GM12878 (cell line): ENCODE results near the gene ARHGEF1. TPM values are rescaled to one million over a fixed set of nuclear protein-coding genes. Genes with fewer than 3 reads are reported as not detected.

Source experiments
- ATAC-seq: fragments of 200-7000 bp; cut with Tn5 transposase; 3 replicates; pipeline ENCODE4 v1.9.1; 2020; ENCODE audit warnings: mild to moderate bottlenecking, moderate library complexity
- BruUV-seq: library from RNA; stranded (reverse); fragments of 400-500 nt; replicated peaks from 2 replicates; lab custom pipeline; 2021; lab: Mats Ljungman, UMichigan
- CTCF ChIA-PET: fragments of 300-600 bp; sonication (Branson Sonifier 250); formaldehyde crosslinking; extraction: SDS; loops from one replicate; lab custom pipeline; 2021; ENCODE audit warnings: inconsistent platforms; lab: Yijun Ruan, JAX
- POLR2A ChIA-PET: fragments of 350-600 bp; formaldehyde crosslinking; extraction: SDS; loops from one replicate; lab custom pipeline; 2021; ENCODE audit warnings: inconsistent platforms; lab: Charles Lee
- RAD21 ChIA-PET: fragments of 300-600 bp; sonication (Branson Sonifier 250); formaldehyde crosslinking; loops from one replicate; lab custom pipeline; 2023; ENCODE audit warnings: antibody characterized with exemption; ENCODE audit not compliant: unreplicated experiment; lab: Charles Lee
- SMC1A ChIA-PET: fragments of 300-600 bp; sonication (Branson Sonifier 250); formaldehyde crosslinking; loops from one replicate; lab custom pipeline; 2023; ENCODE audit not compliant: unreplicated experiment, uncharacterized antibody; lab: Charles Lee
- DNase-seq: peaks from one replicate; pipeline ENCODE4 v3.0.0-alpha.2; 2011; ENCODE audit warnings: low read depth, low spot score
- FAIRE-seq: peaks from 3 replicates; lab custom pipeline; 2011; peaks lifted over from hg19 to GRCh38; lab: Jason Lieb, UNC
- H2AFZ ChIP-seq: 2 replicates; pipeline ENCODE4 v1.6.0; 2011; ENCODE audit warnings: low read depth, low read length, control low read depth; ENCODE audit not compliant: control insufficient read depth
- H3K27ac ChIP-seq: 2 replicates; pipeline ENCODE4 v1.5.1; 2011; ENCODE audit warnings: control low read depth; ENCODE audit not compliant: control insufficient read depth, insufficient read depth
- H3K27me3 ChIP-seq, 2 experiments: replicated peaks in 1 of 2; 2 replicates each; pipeline versions ENCODE4 v1.6.0 to v1.6.1; 2011; ENCODE audit warnings: low read length in 1 of 2; ENCODE audit not compliant: control insufficient read depth in 2 of 2, insufficient read depth in 2 of 2
- H3K36me3 ChIP-seq, 2 experiments: 2 replicates each; pipeline ENCODE4 v1.5.1; 2011; ENCODE audit warnings: low read length in 1 of 2; ENCODE audit not compliant: control insufficient read depth in 2 of 2, insufficient read depth in 2 of 2
- H3K4me1 ChIP-seq: 2 replicates; pipeline ENCODE4 v1.6.1; 2011; ENCODE audit warnings: mild to moderate bottlenecking, low read length, moderate library complexity, mixed read lengths; ENCODE audit not compliant: control insufficient read depth, insufficient read depth
- H3K4me2 ChIP-seq: 2 replicates; pipeline ENCODE4 v1.6.0; 2011; ENCODE audit warnings: control low read depth; ENCODE audit not compliant: control insufficient read depth, insufficient read depth
- H3K4me3 ChIP-seq: fragments of 200-600 bp; sonication (generic); 2 replicates; pipeline ENCODE4 v1.5.1; 2016
- H3K79me2 ChIP-seq: 2 replicates; pipeline ENCODE4 v1.6.0; 2011; ENCODE audit warnings: low read length; ENCODE audit not compliant: control insufficient read depth, insufficient read depth
- H3K9ac ChIP-seq: 2 replicates; pipeline ENCODE4 v1.8.0; 2011; ENCODE audit warnings: low read length, control low read depth, mixed read lengths; ENCODE audit not compliant: control insufficient read depth, insufficient read depth
- H3K9me3 ChIP-seq: replicated peaks from 3 replicates; pipeline ENCODE4 v1.5.1; 2011; ENCODE audit warnings: mild to moderate bottlenecking, low read length; ENCODE audit not compliant: control insufficient read depth, insufficient read depth
- H4K20me1 ChIP-seq: 2 replicates; pipeline ENCODE4 v1.6.0; 2011; ENCODE audit not compliant: control insufficient read depth, insufficient read depth
- ATF7 ChIP-seq: fragments of 450-650 bp; IDR thresholded peaks from 2 replicates; pipeline ENCODE4 v1.6.1; 2016; ENCODE audit warnings: low read depth, mild to moderate bottlenecking
- CBX5 ChIP-seq: sonication (generic); IDR thresholded peaks from 2 replicates; pipeline ENCODE4 v1.6.1; 2016; ENCODE audit warnings: low read depth, moderate library complexity, mild to moderate bottlenecking, inconsistent platforms
- EED ChIP-seq: sonication (generic); IDR thresholded peaks from 2 replicates; pipeline ENCODE4 v1.6.1; 2016; ENCODE audit warnings: antibody characterized with exemption, low read depth
- HCFC1 ChIP-seq: fragments of 150-350 bp; IDR thresholded peaks from 2 replicates; pipeline ENCODE4 v1.6.1; 2014; ENCODE audit warnings: low read length
- KLF5 ChIP-seq: fragments of 450-650 bp; IDR thresholded peaks from 2 replicates; pipeline ENCODE4 v1.6.1; 2014; ENCODE audit warnings: mild to moderate bottlenecking; ENCODE audit not compliant: partially characterized antibody
- MYC ChIP-seq: IDR thresholded peaks from 2 replicates; pipeline ENCODE4 v1.6.1; 2011; ENCODE audit warnings: mild to moderate bottlenecking, low read length, moderate library complexity, inconsistent platforms; ENCODE audit not compliant: insufficient read depth, insufficient replicate concordance, insufficient read length, severe bottlenecking
- NFIC ChIP-seq: IDR thresholded peaks from 2 replicates; pipeline ENCODE4 v1.6.1; 2012; ENCODE audit warnings: low read depth, mild to moderate bottlenecking, inconsistent platforms, low read length, moderate library complexity
- POLR2AphosphoS2 ChIP-seq: IDR thresholded peaks from 2 replicates; pipeline ENCODE4 v1.6.1; 2011; ENCODE audit warnings: low read depth, mild to moderate bottlenecking, low read length, improper control_type of control experiment, moderate library complexity
- SMAD5 ChIP-seq: IDR thresholded peaks from 2 replicates; pipeline ENCODE4 v1.6.1; 2016; ENCODE audit warnings: antibody characterized with exemption, low read depth
- SREBF2 ChIP-seq: IDR thresholded peaks from 2 replicates; pipeline ENCODE4 v1.6.1; 2012; ENCODE audit warnings: mild to moderate bottlenecking, low read length
- TAF1 ChIP-seq: IDR thresholded peaks from 2 replicates; pipeline ENCODE4 v1.6.1; 2011; ENCODE audit warnings: mild to moderate bottlenecking, low read depth, low read length, borderline replicate concordance
- YY1 ChIP-seq: IDR thresholded peaks from 2 replicates; pipeline ENCODE4 v1.6.1; 2011; ENCODE audit warnings: low read depth, mild to moderate bottlenecking, low read length
- ZBED1 ChIP-seq: IDR thresholded peaks from 2 replicates; pipeline ENCODE4 v1.6.1; 2016; ENCODE audit warnings: borderline replicate concordance
- ZNF274 ChIP-seq: IDR thresholded peaks from one replicate; pipeline ENCODE4 v1.8.0; 2011; ENCODE audit not compliant: insufficient read length, insufficient read depth
- ZNF622 ChIP-seq: fragments of 450-650 bp; IDR thresholded peaks from 2 replicates; pipeline ENCODE4 v1.6.1; 2017; ENCODE audit warnings: mild to moderate bottlenecking, inconsistent platforms
- WGBS: methylation state at CpG from one replicate; pipeline ENCODE4 v1.1.6; 2016; ENCODE audit warnings: low lambda C conversion rate; ENCODE audit not compliant: insufficient replicate concordance, insufficient coverage; ENCODE audit errors: missing lambda C conversion rate; 5-methylcytosine and 5-hydroxymethylcytosine counted together
- in situ Hi-C: fragments of 300-500 bp; cut with MboI; formaldehyde crosslinking; loops from 9 replicates; pipeline ENCODE4 v1.14.3; 2018; ENCODE audit warnings: mixed read lengths
- intact Hi-C: fragments of 100-400 bp; cut with micrococcal nuclease; formaldehyde crosslinking; loops from one replicate; pipeline ENCODE4 v1.14.2; 2022; ENCODE audit not compliant: unreplicated experiment
- polyA plus RNA-seq, 11 experiments: library from polyadenylated mRNA; depleted of rRNA in 4 of 11; unstranded in 6 of 11; stranded (reverse) in 5 of 11; fragments of >200 nt; fragmentation: Nextera tagmentation in 4 of 11; fragmentation: Illumina TruSeq in 1 of 11; extraction: Ambion mirVana in 4 of 11; extraction: Trizol in 1 of 11; gene quantifications; 1 replicate in 1 of 11; 2 replicates in 10 of 11; pipeline versions ENCODE4 v1.2.1 to v1.2.3, GENCODE V29; 2011 to 2016; ENCODE audit warnings: inconsistent platforms in 2 of 11, missing spikeins in 2 of 11, low read depth in 1 of 11
- total RNA-seq, 4 experiments: library from RNA; depleted of rRNA in 3 of 4; stranded (reverse); fragments of >200 nt in 3 of 4; fragmentation: Illumina TruSeq in 1 of 4; extraction: Trizol in 1 of 4; gene quantifications; 2 replicates each; pipeline versions ENCODE4 v1.2.1 to v1.2.3, GENCODE V29; 2013 to 2021
- TF ChIP-seq, protein P1 (sequence below): fragments of 450-650 bp; IDR thresholded peaks from 2 replicates; pipeline ENCODE4 v1.6.1; 2018; ENCODE audit warnings: mild to moderate bottlenecking, low read depth, moderate library complexity; ENCODE audit not compliant: partially characterized antibody
- TF ChIP-seq, protein P2 (sequence below): IDR thresholded peaks from 2 replicates; pipeline ENCODE4 v1.6.1; 2011; ENCODE audit warnings: low read depth, mild to moderate bottlenecking, low read length, moderate library complexity, borderline replicate concordance; ENCODE audit errors: extremely low read depth

The ARHGEF1 gene
- total and polyA plus RNA-seq, 10 of the 15 experiments (the other 5 are each of a cell fraction or from before 2014, with no cell fraction given): 1.2 to 207 (median 53.9) TPM

DNA sequence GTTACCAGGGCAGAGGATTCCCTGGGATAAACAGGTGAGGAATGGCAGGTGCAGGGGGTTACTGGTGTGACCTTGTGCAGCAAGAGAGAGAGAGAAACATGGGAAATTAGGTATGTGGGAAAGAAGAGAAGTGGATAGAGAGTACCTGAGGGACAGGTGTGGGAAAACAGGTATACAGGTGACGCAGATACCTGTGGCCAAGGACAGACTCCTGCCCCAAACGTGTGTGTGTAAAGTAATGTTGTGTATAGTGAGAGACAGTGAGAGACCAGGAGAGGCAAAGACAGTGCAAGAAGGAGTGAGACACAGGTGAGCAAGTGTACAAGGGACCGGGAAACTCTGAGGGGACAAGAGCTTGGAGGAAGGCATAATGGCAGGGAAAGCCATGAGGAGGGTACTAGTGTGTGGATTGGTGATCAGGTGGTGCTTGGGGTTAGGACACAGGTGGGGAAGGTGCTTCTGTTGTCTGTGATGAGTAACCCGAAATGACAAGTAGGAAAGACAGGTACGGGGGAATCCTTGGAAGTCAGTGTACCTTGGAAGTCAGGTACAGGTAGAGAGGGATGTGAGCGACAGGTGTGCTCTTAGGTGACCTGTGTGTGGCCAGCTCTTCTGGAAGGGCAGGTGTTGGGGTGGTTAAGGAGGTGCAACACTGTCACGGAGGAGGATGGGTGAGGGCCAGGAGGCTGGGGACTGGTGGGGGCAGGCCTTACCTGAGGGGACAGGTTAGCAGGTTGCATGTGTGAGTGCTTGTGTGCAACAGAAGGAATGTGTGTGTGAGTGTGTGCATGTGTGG is 42.4 kb downstream of the ARHGEF1 start:
- WGBS: 75% methylated on average over 7 of the region's 7 CpGs
- CTCF ChIA-PET: no interaction called here
- intact Hi-C loops: no loop called here

More for the DNA sequence above, 42.4 kb downstream of the ARHGEF1 start:
- ChIA-PET SMC1A (no interaction called here), RAD21 (no interaction called here), POLR2A (interaction anchor here (0.6 kb wide), 1 partner anchor 44 kb away, joined by 7 read pairs; no protein-coding TSS in a partner anchor)
- H4K20me1 ChIP-seq: no peaks in the 10 kb centered on the region
- H3K36me3 ChIP-seq: no peaks in the 10 kb centered on the region
- H3K9ac ChIP-seq: no peak overlapping the region
- in situ Hi-C loops: loop anchor here (25.0 kb wide), 1 partner anchor 1837 kb away; the partner anchor contains the start of gene SMG9
- no peak overlapping the region for H3K4me3 ChIP-seq
- ATAC-seq (no peak), FAIRE-seq (no peak), DNase-seq (no peak)
- H3K9me3 ChIP-seq: no peaks in the 10 kb centered on the region; the same call in 2 of the 3 replicates
- H3K27ac ChIP-seq: no peak overlapping the region
- H3K79me2 ChIP-seq: no peaks in the 10 kb centered on the region
- BruUV-seq: no TSS peak
- TF ChIP-seq ZBED1 (no peak), SREBF2 (no peak), EED (no peak), CBX5 (no peak), NFIC (no peak), ATF7 (no peak), ZNF274 (no peak), KLF5 (no peak), YY1 (no peak), SMAD5 (no peak), MYC (no peak), HCFC1 (no peak), ZNF622 (no peak), POLR2AphosphoS2 (no peak), TAF1 (no peak)
- TF ChIP-seq, protein P1, sequence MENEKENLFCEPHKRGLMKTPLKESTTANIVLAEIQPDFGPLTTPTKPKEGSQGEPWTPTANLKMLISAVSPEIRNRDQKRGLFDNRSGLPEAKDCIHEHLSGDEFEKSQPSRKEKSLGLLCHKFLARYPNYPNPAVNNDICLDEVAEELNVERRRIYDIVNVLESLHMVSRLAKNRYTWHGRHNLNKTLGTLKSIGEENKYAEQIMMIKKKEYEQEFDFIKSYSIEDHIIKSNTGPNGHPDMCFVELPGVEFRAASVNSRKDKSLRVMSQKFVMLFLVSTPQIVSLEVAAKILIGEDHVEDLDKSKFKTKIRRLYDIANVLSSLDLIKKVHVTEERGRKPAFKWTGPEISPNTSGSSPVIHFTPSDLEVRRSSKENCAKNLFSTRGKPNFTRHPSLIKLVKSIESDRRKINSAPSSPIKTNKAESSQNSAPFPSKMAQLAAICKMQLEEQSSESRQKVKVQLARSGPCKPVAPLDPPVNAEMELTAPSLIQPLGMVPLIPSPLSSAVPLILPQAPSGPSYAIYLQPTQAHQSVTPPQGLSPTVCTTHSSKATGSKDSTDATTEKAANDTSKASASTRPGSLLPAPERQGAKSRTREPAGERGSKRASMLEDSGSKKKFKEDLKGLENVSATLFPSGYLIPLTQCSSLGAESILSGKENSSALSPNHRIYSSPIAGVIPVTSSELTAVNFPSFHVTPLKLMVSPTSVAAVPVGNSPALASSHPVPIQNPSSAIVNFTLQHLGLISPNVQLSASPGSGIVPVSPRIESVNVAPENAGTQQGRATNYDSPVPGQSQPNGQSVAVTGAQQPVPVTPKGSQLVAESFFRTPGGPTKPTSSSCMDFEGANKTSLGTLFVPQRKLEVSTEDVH: no peak
- TF ChIP-seq, protein P2, sequence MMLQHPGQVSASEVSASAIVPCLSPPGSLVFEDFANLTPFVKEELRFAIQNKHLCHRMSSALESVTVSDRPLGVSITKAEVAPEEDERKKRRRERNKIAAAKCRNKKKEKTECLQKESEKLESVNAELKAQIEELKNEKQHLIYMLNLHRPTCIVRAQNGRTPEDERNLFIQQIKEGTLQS: no peak
- H3K27me3 ChIP-seq: peaks cover 10 to 13% of the 10 kb centered on the region in 2 experiments
- H2AFZ ChIP-seq: no peak overlapping the region
- H3K4me1 ChIP-seq: peaks cover 9% of the 10 kb centered on the region
- H3K4me2 ChIP-seq: no peak overlapping the region
